H1 (cell line): Measurements from ENCODE around the gene ZNF334.

Experiments
- CTCF ChIP-seq, 3 experiments: IDR thresholded peaks; 1 replicate in 2 of 3; 2 replicates in 1 of 3; pipeline versions ENCODE4 v1.5.1 to v1.6.1; 2011; ENCODE audit warnings: low read length in 3 of 3, mild to moderate bottlenecking in 3 of 3, inconsistent platforms in 2 of 3, low read depth in 1 of 3, moderate library complexity in 1 of 3; ENCODE audit not compliant: insufficient read depth in 1 of 3; ENCODE audit errors: control extremely low read depth in 1 of 3
- E2F6 ChIP-seq: IDR thresholded peaks from 2 replicates; pipeline ENCODE4 v1.6.1; 2012; ENCODE audit warnings: inconsistent platforms
- JUN ChIP-seq: IDR thresholded peaks from 2 replicates; pipeline ENCODE4 v1.6.1; 2011; ENCODE audit warnings: low read depth, mild to moderate bottlenecking, improper control_type of control experiment, low read length
- POLR2AphosphoS5 ChIP-seq: IDR thresholded peaks from 2 replicates; pipeline ENCODE4 v1.6.1; 2011; ENCODE audit warnings: low read depth, low read length
- SP4 ChIP-seq: IDR thresholded peaks from 2 replicates; pipeline ENCODE4 v1.6.1; 2012; ENCODE audit warnings: low read length, inconsistent platforms
- SUZ12 ChIP-seq: fragments of 200-600 bp; sonication (generic); IDR thresholded peaks from 2 replicates; pipeline ENCODE4 v1.6.1; 2012; ENCODE audit warnings: mild to moderate bottlenecking, inconsistent platforms, low read length, moderate library complexity, mixed read lengths

GRCh38 chr20:46541229-46541935 is 28.0 kb upstream of the ZNF334 start:
- TF ChIP-seq CTCF (IDR thresholded peaks at IDR 0.05; ENCODE audit: control extremely low read depth in 1 of 3, insufficient read depth in 1 of 3, low read depth in 1 of 3, low read length in 3 of 3) (no peak), E2F6 (no peak), SP4 (no peak), POLR2AphosphoS5 (no peak), JUN (no peak), SUZ12 (no peak)
